Gastrocnemius medialis (tissue), 4 donors: ENCODE data around the gene SASH3. TPM values are rescaled to one million over a fixed set of nuclear protein-coding genes. Genes with fewer than 3 reads are reported as not detected.

Experiments used
- ATAC-seq, 2 donors: fragments of 150-250 bp; one replicate each; pipeline ENCODE4 v1.9.1; 2016
- DNase-seq, 2 donors: peaks; one replicate each; pipeline ENCODE4 v3.0.0-alpha.2; 2019
- H3K27ac ChIP-seq, 4 donors: fragments of 200-600 bp; sonication (generic); 1 replicate in 1 of 4; 2 replicates in 3 of 4; pipeline ENCODE4 v1.5.1; 2016 to 2018; ENCODE audit warnings: mild to moderate bottlenecking in 2 of 4, moderate library complexity in 1 of 4
- H3K27me3 ChIP-seq, 3 donors: fragments of 200-600 bp; sonication (generic) in 2 of 3; 1 replicate in 1 of 3; 2 replicates in 2 of 3; pipeline versions ENCODE4 v1.5.1 to v1.6.0; 2016 to 2019; ENCODE audit warnings: mild to moderate bottlenecking in 1 of 3, moderate library complexity in 1 of 3
- H3K36me3 ChIP-seq, 2 donors: fragments of 200-600 bp; sonication (generic) in 1 of 2; one replicate each; pipeline ENCODE4 v1.5.1; 2017 to 2018
- H3K4me1 ChIP-seq, 2 donors: fragments of 200-600 bp; sonication (generic) in 1 of 2; one replicate each; pipeline ENCODE4 v1.5.1; 2016 to 2017; ENCODE audit warnings: mild to moderate bottlenecking in 2 of 2
- H3K4me3 ChIP-seq, 4 donors: fragments of 200-600 bp; sonication (generic) in 3 of 4; 1 replicate in 1 of 4; 2 replicates in 3 of 4; pipeline ENCODE4 v1.5.1; 2016 to 2019; ENCODE audit warnings: mild to moderate bottlenecking in 2 of 4
- H3K9me3 ChIP-seq, 3 donors: fragments of 200-600 bp; sonication (generic) in 2 of 3; 1 replicate in 1 of 3; 2 replicates in 2 of 3; pipeline ENCODE4 v1.5.1; 2016 to 2019
- CTCF ChIP-seq, 5 experiments: fragments of 450-650 bp in 3 of 5; fragments of 200-600 bp in 2 of 5; sonication (generic) in 2 of 5; IDR thresholded peaks in 4 of 5; conservative IDR thresholded peaks in 1 of 5; 1 replicate in 4 of 5; 2 replicates in 1 of 5; pipeline ENCODE4 v1.5.1; 2016 to 2019; ENCODE audit warnings: antibody characterized with exemption in 5 of 5, mild to moderate bottlenecking in 3 of 5, moderate library complexity in 3 of 5
- POLR2A ChIP-seq, 2 donors: fragments of 450-650 bp; IDR thresholded peaks; one replicate each; pipeline ENCODE4 v1.6.1; 2017; ENCODE audit warnings: antibody characterized with exemption in 2 of 2, mild to moderate bottlenecking in 2 of 2, moderate library complexity in 2 of 2
- in situ Hi-C, 4 donors: fragments of 200-750 bp; cut with MboI; loops; one replicate each; pipeline versions ENCODE4 v1.15.0 to v1.8.0; 2017; ENCODE audit warnings: low sequenced_read_pairs in 4 of 4
- intact Hi-C: fragments of 100-400 bp; cut with DNase I; formaldehyde crosslinking; loops from one replicate; pipeline ENCODE4 v1.15.1; 2023; ENCODE audit warnings: low total_unique reads
- total RNA-seq, 4 donors: library from RNA; depleted of rRNA; stranded (reverse); fragments of >200 nt; gene quantifications; one replicate each; pipeline versions ENCODE4 v1.1.0 to v1.2.3, GENCODE V29; 2016

Gene SASH3
- total RNA-seq, 4 donors from 2014 or later: 1.3 to 2.2 (median 1.7) TPM

- ATAC-seq (no peak), DNase-seq (no peak)
- Histone ChIP-seq H3K4me3 (no peak overlapping the region), H3K27ac (no peak overlapping the region), H3K36me3 (no peaks in the 10 kb centered on the region), H3K27me3 (peaks cover 0 to 5% (median 0%) of the 10 kb centered on the region in 3 donors), H3K4me1 (no peaks in the 10 kb centered on the region), H3K9me3 (no peaks in the 10 kb centered on the region)
- TF ChIP-seq CTCF (IDR thresholded peaks at IDR 0.05 in 4 of 5, conservative IDR thresholded peaks at IDR 0.05 in 1 of 5) (peak in 1 of 5 experiments; percentile 17), POLR2A (IDR thresholded peaks at IDR 0.05) (no peak)
- intact Hi-C loops (no loop called here), in situ Hi-C loops (no loop called here)
These were observed 25.4 kb upstream of the SASH3 start for GRCh38 chrX:129754056-129755024.

DNA sequence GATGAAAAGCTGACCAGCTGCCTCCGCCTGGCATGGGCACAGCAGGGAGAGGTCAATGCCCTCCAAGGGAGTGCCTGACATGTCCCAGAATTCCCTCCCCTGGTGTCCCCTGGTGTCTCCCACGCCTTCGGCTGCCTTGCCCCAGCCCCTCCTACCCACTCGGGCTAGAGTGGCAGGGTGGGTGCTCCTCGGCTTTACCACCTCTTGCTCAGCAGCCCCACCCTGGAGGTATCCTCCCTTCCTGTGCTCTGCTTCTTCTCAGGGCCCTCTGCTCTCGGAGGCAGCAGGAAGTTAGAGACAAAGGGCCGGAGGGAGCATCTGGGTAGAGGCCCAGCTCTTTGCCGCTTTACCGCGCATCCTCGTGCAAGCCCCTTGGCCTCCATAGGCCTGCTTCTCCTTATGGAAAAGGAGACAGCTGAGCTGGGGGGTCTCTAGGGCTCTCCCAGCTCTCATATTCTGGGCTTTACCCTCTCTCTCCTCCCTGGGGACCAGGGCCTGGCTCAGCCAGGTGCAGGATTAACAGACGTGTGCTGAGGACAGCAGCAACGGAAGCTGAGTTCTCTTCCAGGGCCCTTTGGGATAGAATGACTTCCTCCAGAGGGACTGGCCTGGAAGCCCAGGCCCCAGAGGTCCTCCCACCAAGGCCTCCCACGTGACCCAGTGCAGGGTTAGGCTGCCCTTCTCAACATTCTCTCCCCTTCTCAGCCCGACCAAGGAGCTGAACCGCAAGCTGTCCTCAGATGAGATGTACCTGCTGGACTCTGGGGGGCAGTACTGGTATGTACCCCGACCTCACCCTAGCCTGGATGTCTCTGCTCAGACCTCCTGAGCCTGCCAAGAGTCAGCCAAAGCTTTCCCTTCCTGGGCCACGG lies 23.7 kb upstream of the SASH3 start:
- in situ Hi-C loops: no loop called here
- H3K9me3 ChIP-seq: no peaks in the 10 kb centered on the region
- no peak overlapping the region for H3K4me3 ChIP-seq
- H3K36me3 ChIP-seq: no peaks in the 10 kb centered on the region
- TF ChIP-seq CTCF (IDR thresholded peaks at IDR 0.05 in 4 of 5, conservative IDR thresholded peaks at IDR 0.05 in 1 of 5) (no peak), POLR2A (IDR thresholded peaks at IDR 0.05) (no peak)
- H3K4me1 ChIP-seq: no peaks in the 10 kb centered on the region
- H3K27me3 ChIP-seq: peaks cover 0 to 5% (median 0%) of the 10 kb centered on the region in 3 donors
- intact Hi-C loops: no loop called here
- DNase-seq: no peak
- H3K27ac ChIP-seq: no peak overlapping the region
- ATAC-seq: no peak

DNA sequence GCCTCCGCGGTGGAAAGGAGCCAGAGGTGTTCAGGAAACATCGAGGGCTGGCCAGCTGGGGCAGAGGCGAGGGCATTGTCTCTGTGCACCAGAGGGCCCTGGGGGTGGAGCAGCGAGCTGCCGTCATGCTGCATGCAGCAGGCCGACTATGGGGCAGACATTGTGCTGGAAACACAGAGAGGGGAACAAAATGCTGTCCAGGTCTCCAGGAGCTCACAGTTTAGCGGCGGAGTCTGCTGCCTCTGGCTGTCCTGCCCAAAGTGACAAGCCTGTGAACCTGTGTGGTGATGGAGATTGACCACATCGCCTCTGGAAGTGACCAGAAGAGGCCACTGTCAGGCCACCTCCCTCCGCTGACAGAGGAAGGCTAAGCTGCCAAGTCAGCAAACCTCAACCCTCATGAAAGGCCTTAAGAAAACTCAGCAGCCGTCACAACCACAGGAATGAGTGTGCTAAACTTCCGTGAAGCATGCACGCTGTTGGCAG lies 20.1 kb upstream of the SASH3 start:
- Histone ChIP-seq H3K9me3 (no peaks in the 10 kb centered on the region), H3K27me3 (peaks cover 0 to 5% (median 0%) of the 10 kb centered on the region in 3 donors), H3K36me3 (no peaks in the 10 kb centered on the region), H3K4me3 (no peak overlapping the region), H3K4me1 (no peaks in the 10 kb centered on the region), H3K27ac (peak overlapping the region in 1 of 4 donors; percentile 34)
- DNase-seq: peak in 1 of 2 donors; percentile 24
- no peak for TF ChIP-seq POLR2A (IDR thresholded peaks at IDR 0.05)
- TF ChIP-seq CTCF (IDR thresholded peaks at IDR 0.05 in 4 of 5, conservative IDR thresholded peaks at IDR 0.05 in 1 of 5): no peak
- intact Hi-C loops (no loop called here), in situ Hi-C loops (no loop called here)
- ATAC-seq: peak in 1 of 2 donors; percentile 36

GRCh38 chrX:129760155-129760554 lies 19.6 kb upstream of the SASH3 start:
- Histone ChIP-seq H3K4me1 (no peaks in the 10 kb centered on the region), H3K36me3 (no peaks in the 10 kb centered on the region), H3K27ac (peak overlapping the region in 1 of 4 donors; percentile 34), H3K4me3 (no peak overlapping the region), H3K9me3 (no peaks in the 10 kb centered on the region), H3K27me3 (peaks cover 0 to 5% (median 0%) of the 10 kb centered on the region in 3 donors)
- in situ Hi-C loops (no loop called here), intact Hi-C loops (no loop called here)
- ATAC-seq: no peak
- TF ChIP-seq POLR2A (IDR thresholded peaks at IDR 0.05) (no peak), CTCF (IDR thresholded peaks at IDR 0.05 in 4 of 5, conservative IDR thresholded peaks at IDR 0.05 in 1 of 5) (no peak)
- no peak for DNase-seq
